Activated naive CD8-positive, alpha-beta T cell treated with anti-CD3 and anti-CD28 coated beads, Interleukin-2, amount 10 ng/mL, durations not matched to agents 7 days and 5 days (primary cell): ENCODE data around the gene PHKA1. TPM values are rescaled to one million over a fixed set of nuclear protein-coding genes. Genes with fewer than 3 reads are reported as not detected.
A peak's percentile ranks its signal among the peaks of the same experiment; 100 is the strongest.
"Not testable (repeated sequence)": the region's sequence is repeated elsewhere in the genome, so short reads cannot be mapped to it uniquely, and the experiment has no call there.

Source experiments
- ATAC-seq: fragments of 150-1000 bp; cut with Tn5 transposase; one replicate; pipeline ENCODE4 v1.10.0; 2021; ENCODE audit warnings: low read depth, moderate library complexity
- POLR2A ChIA-PET: fragments of 350-600 bp; sonication (Branson Sonifier 250); formaldehyde crosslinking; loops from one replicate; lab custom pipeline; 2021; ENCODE audit warnings: antibody characterized with exemption; lab: Charles Lee
- DNase-seq: peaks from one replicate; pipeline ENCODE4 v3.0.0; 2021
- H3K27ac Mint-ChIP-seq: one replicate; pipeline ENCODE4 v1.8.0; 2022; ENCODE audit warnings: mild to moderate bottlenecking, mixed read lengths
- H3K27me3 Mint-ChIP-seq: one replicate; pipeline ENCODE4 v1.8.0; 2022; ENCODE audit warnings: mild to moderate bottlenecking, moderate library complexity, mixed read lengths
- H3K36me3 Mint-ChIP-seq: one replicate; pipeline ENCODE4 v1.8.0; 2021; ENCODE audit warnings: mild to moderate bottlenecking, mixed read lengths
- H3K4me1 Mint-ChIP-seq: one replicate; pipeline ENCODE4 v1.8.0; 2021; ENCODE audit warnings: mixed read lengths
- H3K4me3 Mint-ChIP-seq: one replicate; pipeline ENCODE4 v1.8.0; 2022; ENCODE audit warnings: mild to moderate bottlenecking, moderate library complexity, mixed read lengths
- H3K9me3 Mint-ChIP-seq: one replicate; pipeline ENCODE4 v1.8.0; 2021; ENCODE audit warnings: mixed read lengths
- total RNA-seq, 2 experiments: library from RNA; stranded (reverse); gene quantifications; one replicate each; pipeline ENCODE4 v1.2.3, GENCODE V29; 2021

PHKA1 gene
- total RNA-seq, 2 experiments from 2014 or later, result 0.47 to 0.48 TPM

DNA sequence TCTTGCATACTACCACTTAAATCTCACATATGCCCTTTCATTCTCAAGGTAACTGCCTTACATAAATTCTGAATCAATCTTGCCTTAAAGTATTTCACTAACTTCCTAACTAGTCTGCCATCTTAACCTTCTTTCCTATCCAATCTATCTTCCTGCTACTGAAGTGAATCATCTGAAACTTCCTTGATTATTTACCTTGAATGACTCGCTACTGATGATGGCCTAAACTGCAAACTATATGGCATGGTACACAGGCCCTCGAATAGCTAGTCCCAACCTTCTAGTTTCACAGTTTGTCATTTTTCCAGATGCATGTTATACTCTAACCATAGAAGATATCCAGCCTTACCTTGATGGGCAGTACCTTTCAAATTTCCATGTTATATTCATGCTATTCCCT lies 19.9 kb downstream of the PHKA1 start:
- DNase-seq (no peak), ATAC-seq (no peak)
- H3K27ac Mint-ChIP-seq, result no peak overlapping the region
- no peaks in the 10 kb centered on the region for H3K9me3 Mint-ChIP-seq
- H3K4me3 Mint-ChIP-seq, result no peak overlapping the region
- POLR2A ChIA-PET, result no interaction called here
- no peaks in the 10 kb centered on the region for H3K4me1 Mint-ChIP-seq
- H3K27me3 Mint-ChIP-seq, result no peaks in the 10 kb centered on the region
- no peaks in the 10 kb centered on the region for H3K36me3 Mint-ChIP-seq

DNA sequence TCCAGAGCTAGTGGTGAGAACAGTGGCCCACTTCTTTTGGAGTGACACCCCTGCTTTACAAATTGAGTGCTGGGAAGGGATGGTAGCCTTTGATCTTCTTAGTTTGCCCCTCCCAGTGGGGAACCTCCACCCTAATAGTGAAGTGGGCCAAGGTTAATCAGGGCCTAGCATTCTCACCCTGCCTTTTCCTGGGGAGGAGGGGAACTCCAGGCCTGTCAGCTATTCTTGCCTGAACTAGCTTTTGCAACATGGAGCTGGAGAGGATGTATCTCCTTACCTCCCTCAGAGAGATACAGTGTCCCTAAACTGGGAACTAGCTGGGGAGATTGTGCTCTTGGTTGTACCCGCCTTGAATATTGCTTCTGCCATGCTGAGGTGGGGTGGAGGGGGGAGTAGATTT lies 20.6 kb downstream of the PHKA1 start:
- POLR2A ChIA-PET, result no interaction called here
- Mint-ChIP-seq H3K4me3 (no peak overlapping the region), H3K9me3 (no peaks in the 10 kb centered on the region), H3K36me3 (no peaks in the 10 kb centered on the region), H3K27ac (no peak overlapping the region), H3K4me1 (no peaks in the 10 kb centered on the region), H3K27me3 (no peaks in the 10 kb centered on the region)
- ATAC-seq, result no peak
- no peak for DNase-seq

DNA sequence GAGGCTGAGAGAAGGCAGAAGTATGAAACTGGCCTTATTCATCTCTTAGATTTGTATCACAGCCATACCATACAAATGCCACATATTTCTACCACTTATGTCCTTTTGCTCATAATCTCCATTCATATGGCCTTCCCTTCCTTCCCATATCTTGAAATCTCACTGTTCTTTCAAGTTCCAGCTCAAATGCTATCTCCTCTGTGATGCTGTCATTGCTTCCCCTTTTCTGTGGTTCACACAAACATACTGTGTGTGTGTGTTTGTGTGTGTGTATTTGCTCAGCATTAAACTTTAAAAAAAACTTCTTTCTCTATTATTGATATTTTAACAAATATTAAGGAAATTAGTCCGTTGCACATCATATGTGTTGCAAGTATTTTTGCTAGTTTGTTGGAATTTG lies 26.7 kb downstream of the PHKA1 start:
- Mint-ChIP-seq H3K4me1 (no peaks in the 10 kb centered on the region), H3K27ac (no peak overlapping the region), H3K4me3 (no peak overlapping the region), H3K27me3 (no peaks in the 10 kb centered on the region), H3K9me3 (peaks cover 1% of the 10 kb centered on the region), H3K36me3 (no peaks in the 10 kb centered on the region)
- DNase-seq (no peak), ATAC-seq (no peak)
- POLR2A ChIA-PET, result no interaction called here

DNA sequence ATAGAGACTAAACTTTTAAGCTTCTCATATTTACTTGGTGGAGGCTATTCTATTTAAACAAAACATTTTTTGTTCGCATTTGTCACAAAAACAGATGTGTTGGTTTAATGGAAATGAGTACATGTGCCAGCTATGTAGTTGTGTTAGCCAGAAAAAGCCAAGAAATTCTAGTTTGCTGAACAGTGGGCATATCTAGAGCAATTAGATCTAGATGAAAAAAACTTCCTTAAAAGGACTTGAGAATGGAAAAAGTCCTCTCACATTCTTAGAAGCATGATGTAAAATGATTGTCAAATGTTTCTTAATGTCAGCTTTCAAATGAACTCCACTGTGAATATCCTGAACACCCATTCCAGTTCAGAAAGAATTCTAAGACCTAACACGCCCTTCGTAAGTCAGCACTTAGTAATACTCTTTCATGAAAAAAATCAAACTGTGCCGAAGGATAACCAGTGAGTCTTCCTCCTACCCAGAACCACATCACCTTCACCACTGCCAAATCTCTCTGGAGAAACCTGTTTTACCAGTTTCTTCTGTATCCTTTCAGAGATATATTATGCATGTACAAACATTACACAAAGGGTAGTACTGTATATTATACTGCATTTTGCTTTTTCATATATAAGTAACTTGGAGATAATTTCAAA lies 28.2 kb downstream of the PHKA1 start:
- no peaks in the 10 kb centered on the region for H3K36me3 Mint-ChIP-seq
- H3K4me1 Mint-ChIP-seq, result no peaks in the 10 kb centered on the region
- no peak overlapping the region for H3K4me3 Mint-ChIP-seq
- POLR2A ChIA-PET, result no interaction called here
- no peaks in the 10 kb centered on the region for H3K27me3 Mint-ChIP-seq
- no peak overlapping the region for H3K27ac Mint-ChIP-seq
- no peak for DNase-seq
- peaks cover 1% of the 10 kb centered on the region for H3K9me3 Mint-ChIP-seq
- ATAC-seq, result no peak

DNA sequence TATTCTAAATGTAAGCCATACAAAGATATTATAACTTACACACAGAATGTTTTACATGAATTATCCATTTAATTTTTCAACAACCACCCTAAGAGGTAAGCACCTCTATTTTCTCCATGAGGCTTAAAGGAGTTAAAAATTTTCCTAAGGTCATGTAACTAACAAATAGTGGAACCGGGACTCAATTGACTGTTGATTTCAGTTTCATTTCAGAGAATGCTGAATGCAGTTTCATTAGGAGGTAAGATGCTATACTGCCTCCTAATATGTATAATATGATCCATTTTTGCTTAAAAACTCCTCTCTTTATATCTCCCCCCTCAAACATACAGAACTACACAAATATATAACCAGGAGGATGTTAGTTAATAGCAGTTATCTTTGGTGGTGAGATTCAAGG lies 29.1 kb downstream of the PHKA1 start:
- H3K9me3 Mint-ChIP-seq, result peaks cover 1% of the 10 kb centered on the region
- DNase-seq (no peak), ATAC-seq (no peak)
- H3K27ac Mint-ChIP-seq, result no peak overlapping the region
- no peaks in the 10 kb centered on the region for H3K36me3 Mint-ChIP-seq
- POLR2A ChIA-PET, result no interaction called here
- no peaks in the 10 kb centered on the region for H3K4me1 Mint-ChIP-seq
- no peaks in the 10 kb centered on the region for H3K27me3 Mint-ChIP-seq
- H3K4me3 Mint-ChIP-seq, result no peak overlapping the region

DNA sequence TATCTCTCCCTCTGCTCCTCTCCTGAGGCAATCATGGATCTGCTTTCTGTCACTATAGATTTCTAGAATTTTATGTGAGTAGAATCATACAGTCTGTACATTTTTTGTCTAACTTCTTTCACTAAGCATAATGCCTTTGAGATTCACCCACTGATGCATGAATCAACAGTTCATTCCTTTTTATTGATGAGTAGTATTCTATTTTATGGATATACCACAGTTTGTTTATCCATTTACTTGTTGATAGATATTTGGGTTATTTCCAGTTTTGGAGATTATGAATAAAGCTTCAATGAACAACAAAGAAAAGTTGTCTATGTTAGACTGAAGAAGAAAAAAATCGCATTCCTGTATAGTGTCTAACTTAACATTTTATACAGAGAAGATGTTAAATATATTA lies 30.5 kb downstream of the PHKA1 start:
- Mint-ChIP-seq H3K36me3 (peaks cover 2% of the 10 kb centered on the region), H3K4me3 (no peak overlapping the region), H3K27me3 (no peaks in the 10 kb centered on the region), H3K27ac (no peak overlapping the region), H3K9me3 (peaks cover 1% of the 10 kb centered on the region), H3K4me1 (no peaks in the 10 kb centered on the region)
- POLR2A ChIA-PET, result no interaction called here
- no peak for DNase-seq
- no peak for ATAC-seq

DNA sequence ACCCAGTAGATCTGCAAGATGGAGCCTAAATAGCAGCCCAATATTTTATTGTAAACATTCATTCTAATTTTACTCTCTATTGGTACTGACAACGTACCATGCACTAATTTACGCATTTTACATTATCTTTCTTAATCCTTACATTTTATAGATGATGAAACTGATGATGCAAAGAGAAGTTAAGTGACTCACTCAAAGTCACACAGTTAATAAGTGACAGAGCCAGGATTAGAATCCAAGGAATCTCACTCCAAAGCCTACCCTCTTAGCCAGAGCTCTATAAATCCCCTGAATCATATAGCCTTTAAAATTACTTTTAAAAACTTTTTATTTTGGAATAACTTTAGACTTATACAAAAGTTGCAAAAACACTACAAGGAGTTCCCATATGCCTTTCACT lies 37.6 kb downstream of the PHKA1 start:
- Mint-ChIP-seq H3K27ac (no peak overlapping the region), H3K4me1 (no peaks in the 10 kb centered on the region), H3K4me3 (no peak overlapping the region), H3K27me3 (no peaks in the 10 kb centered on the region), H3K36me3 (peaks cover 3% of the 10 kb centered on the region), H3K9me3 (no peaks in the 10 kb centered on the region)
- no peak for DNase-seq
- POLR2A ChIA-PET, result no interaction called here
- no peak for ATAC-seq

DNA sequence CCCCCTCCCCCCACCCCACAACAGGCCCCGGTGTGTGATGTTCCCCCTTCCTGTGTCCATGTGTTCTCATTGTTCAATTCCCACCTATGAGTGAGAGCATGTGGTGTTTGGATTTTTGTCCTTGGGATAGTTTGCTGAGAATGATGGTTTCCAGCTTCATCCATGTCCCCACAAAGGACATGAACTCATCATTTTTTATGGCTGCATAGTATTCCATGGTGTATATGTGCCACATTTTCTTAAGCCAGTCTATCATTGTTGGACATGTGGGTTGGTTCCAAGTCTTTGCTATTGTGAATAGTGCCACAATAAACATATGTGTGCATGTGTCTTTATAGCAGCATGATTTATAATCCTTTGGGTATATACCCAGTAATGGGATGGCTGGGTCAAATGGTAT lies 40.2 kb downstream of the PHKA1 start:
- H3K4me1 Mint-ChIP-seq, ATAC-seq, DNase-seq, H3K4me3 Mint-ChIP-seq, H3K27me3 Mint-ChIP-seq, H3K36me3 Mint-ChIP-seq, POLR2A ChIA-PET, H3K9me3 Mint-ChIP-seq, H3K27ac Mint-ChIP-seq: not testable (repeated sequence)

DNA sequence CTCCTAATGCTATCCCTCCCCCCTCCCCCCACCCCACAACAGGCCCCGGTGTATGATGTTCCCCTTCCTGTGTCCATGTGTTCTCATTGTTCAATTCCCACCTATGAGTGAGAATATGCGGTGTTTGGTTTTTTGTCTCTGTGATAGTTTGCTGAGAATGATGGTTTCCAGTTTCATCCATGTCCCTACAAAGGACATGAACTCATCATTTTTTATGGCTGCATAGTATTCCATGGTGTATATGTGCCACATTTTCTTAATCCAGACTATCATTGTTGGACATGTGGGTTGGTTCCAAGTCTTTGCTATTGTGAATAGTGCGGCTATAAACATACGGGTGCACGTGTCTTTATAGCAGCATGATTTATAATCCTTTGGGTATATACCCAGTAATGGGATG lies 44.6 kb downstream of the PHKA1 start:
- DNase-seq, H3K9me3 Mint-ChIP-seq, H3K36me3 Mint-ChIP-seq, ATAC-seq, H3K27ac Mint-ChIP-seq, POLR2A ChIA-PET, H3K4me1 Mint-ChIP-seq, H3K4me3 Mint-ChIP-seq, H3K27me3 Mint-ChIP-seq: not testable (repeated sequence)

DNA sequence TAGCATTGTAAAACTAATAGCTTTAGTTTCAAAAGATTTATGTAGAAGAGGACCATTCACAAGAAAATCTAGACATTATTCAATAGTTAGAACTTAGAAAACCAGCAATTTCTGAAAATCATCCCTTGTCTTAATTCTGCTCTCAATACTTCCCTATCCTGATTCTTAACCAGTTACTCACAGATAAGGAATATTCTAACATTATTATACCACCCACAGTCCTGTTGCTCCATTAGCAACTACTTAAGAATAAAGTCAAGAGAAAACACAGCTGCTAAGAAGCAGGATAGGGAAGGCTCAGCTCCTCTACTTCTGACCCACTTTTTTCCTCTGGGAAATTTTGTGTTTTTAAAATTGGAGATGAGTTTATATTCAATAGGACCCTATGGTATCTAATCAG lies 47.7 kb downstream of the PHKA1 start:
- Mint-ChIP-seq H3K36me3 (no peaks in the 10 kb centered on the region), H3K9me3 (no peaks in the 10 kb centered on the region), H3K27ac (no peak overlapping the region), H3K4me1 (peaks cover 12% of the 10 kb centered on the region), H3K27me3 (no peaks in the 10 kb centered on the region), H3K4me3 (no peak overlapping the region)
- ATAC-seq, result no peak
- POLR2A ChIA-PET, result no interaction called here
- no peak for DNase-seq

DNA sequence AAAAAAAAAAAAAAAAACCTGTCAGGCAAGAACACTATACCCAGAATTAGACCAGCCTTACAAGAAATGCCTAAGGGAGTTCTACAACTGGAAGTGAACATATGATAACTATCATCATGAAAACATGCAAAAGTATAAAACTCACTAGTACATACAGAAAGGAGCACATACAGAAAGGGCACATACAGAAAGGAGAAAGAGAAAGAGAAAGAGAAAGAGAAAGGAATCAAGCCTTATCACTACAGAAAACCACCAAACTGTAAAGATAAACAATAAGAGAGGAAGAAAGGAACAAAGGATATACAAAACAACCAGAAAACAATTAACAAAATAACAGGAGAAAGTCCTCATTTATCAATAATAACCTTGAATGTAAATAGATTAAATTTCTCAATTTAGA lies 50.4 kb downstream of the PHKA1 start:
- ATAC-seq, result peak; percentile 61
- Mint-ChIP-seq H3K4me3 (peak overlapping the region; percentile 40), H3K36me3 (no peaks in the 10 kb centered on the region), H3K27ac (peak overlapping the region; percentile 74), H3K9me3 (no peaks in the 10 kb centered on the region), H3K4me1 (peaks cover 12% of the 10 kb centered on the region), H3K27me3 (no peaks in the 10 kb centered on the region)
- no peak for DNase-seq
- POLR2A ChIA-PET, result no interaction called here

DNA sequence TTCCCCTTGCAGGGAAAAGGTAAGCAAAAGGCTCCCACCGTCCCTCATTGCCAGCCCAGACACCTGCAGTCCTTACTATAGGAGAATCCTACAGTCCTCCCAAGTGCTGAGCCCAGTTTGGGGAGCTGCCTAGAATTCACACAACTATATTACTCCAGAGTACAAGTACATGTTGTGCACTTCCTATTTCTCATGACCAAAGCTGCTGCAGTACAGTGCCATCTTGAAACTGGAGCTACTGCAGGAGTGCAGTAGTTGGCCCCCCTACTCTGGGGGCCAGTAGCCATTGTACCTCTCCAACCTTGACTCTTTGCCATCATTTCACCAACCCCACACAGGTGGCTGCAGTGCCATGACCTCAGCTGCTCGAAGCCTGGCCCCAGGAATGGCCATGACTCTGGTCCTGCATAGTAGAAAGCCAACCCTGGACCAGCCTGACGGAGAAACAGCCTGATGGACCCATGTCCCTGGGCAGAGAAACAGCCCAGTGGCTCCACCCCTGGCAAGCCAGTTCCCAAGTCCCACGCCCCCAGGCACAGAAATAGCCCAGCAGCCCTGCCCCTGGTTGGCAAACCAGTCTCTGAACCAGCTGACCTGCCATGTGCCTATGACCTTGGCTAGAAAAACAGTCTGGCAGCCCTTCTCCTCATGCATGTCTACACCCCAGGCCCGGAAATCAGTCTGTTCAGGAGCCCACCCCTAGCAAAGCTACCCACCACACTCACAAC lies 51.9 kb downstream of the PHKA1 start:
- Mint-ChIP-seq H3K4me1 (peaks cover 12% of the 10 kb centered on the region), H3K27me3 (no peaks in the 10 kb centered on the region), H3K9me3 (no peaks in the 10 kb centered on the region), H3K36me3 (no peaks in the 10 kb centered on the region), H3K4me3 (no peak overlapping the region), H3K27ac (no peak overlapping the region)
- POLR2A ChIA-PET, result no interaction called here
- no peak for DNase-seq
- no peak for ATAC-seq

DNA sequence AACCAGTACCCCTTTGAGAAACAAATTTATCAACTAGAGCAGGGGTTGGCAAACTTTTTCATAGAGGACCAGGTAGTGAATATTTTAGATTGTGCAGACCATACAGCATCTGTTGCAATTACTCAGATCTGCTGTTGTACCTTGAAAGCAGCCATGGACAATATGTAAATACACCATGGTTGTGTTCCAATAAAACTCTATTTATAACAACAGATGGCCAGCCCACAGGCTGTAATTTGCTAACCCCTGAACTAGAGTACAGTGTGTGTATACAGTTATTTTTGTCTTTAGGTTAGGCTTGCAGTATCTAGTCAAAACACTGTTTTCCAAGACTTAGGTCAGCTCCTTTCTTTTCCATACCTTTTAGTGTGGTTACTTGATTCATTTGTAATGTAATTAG lies 54.4 kb downstream of the PHKA1 start:
- Mint-ChIP-seq H3K36me3 (no peaks in the 10 kb centered on the region), H3K4me1 (peaks cover 11% of the 10 kb centered on the region), H3K27me3 (no peaks in the 10 kb centered on the region), H3K27ac (no peak overlapping the region), H3K9me3 (no peaks in the 10 kb centered on the region), H3K4me3 (no peak overlapping the region)
- no peak for ATAC-seq
- POLR2A ChIA-PET, result no interaction called here
- DNase-seq, result no peak

DNA sequence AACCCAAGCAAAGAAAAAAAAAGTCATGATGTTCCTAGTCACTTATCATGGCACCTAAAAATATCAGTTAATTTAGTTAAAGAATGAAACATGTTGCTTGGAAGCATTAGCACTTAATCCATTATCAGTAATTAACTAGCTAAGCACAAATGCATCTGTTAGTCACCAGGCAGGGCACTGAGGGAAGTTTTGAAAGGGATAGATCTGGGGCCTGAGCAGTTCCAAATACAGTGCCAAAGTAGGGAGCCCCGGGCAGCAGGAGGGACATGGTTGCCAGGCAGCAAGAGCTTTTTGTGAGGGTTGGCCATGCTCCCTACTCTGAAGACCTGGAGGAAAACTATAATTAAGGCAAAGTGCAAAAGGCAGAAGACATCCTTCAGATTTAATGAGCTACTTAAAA lies 62.0 kb downstream of the PHKA1 start:
- POLR2A ChIA-PET, result no interaction called here
- no peaks in the 10 kb centered on the region for H3K9me3 Mint-ChIP-seq
- no peaks in the 10 kb centered on the region for H3K4me1 Mint-ChIP-seq

More for the DNA sequence above, 62.0 kb downstream of the PHKA1 start:
- no peaks in the 10 kb centered on the region for H3K36me3 Mint-ChIP-seq
- no peaks in the 10 kb centered on the region for H3K27me3 Mint-ChIP-seq
- DNase-seq (no peak), ATAC-seq (no peak)
- H3K27ac Mint-ChIP-seq, result no peak overlapping the region
- no peak overlapping the region for H3K4me3 Mint-ChIP-seq
